ENCODE results near the gene MRM3. TPM values are rescaled to one million over a fixed set of nuclear protein-coding genes. Genes with fewer than 3 reads are reported as not detected.
A peak's percentile ranks its signal among the peaks of the same experiment; 100 is the strongest.
"Not testable (repeated sequence)": the region's sequence is repeated elsewhere in the genome, so short reads cannot be mapped to it uniquely, and the experiment has no call there.

Gene MRM3
- total RNA-seq, 1 donor from 2014 or later, result 3.7 TPM

DNA sequence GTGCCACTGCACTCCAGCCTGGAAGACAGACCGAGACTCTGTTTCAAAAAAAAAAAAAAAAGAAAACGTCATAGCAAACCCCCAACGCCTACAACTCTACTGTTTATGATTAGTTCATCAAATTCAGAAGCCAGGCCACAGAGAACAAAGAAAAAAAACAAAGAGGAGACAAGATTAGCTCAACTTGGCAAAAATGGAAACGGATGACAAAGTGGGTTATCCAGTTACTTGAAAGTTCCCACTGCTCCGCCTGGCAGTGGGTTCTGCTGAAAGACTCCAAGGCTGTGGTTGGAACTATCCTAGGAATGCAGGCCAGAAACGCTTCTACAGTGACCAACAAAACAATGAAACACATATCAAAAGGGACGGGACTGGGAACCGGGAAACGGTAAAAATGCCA, 53.1 kb downstream of the MRM3 start:
- Histone ChIP-seq H3K4me1 (peaks cover 12% of the 10 kb centered on the region), H3K36me3 (no peaks in the 10 kb centered on the region), H3K27me3 (no peaks in the 10 kb centered on the region), H3K27ac (no peak overlapping the region), H3K4me3 (no peak overlapping the region), H3K9me3 (no peaks in the 10 kb centered on the region)
- no peak for DNase-seq (ENCODE audit: extremely low spot score in 2 of 2)
- intact Hi-C loops (cut with DNase I), result no loop called here
- TF ChIP-seq, protein P1, sequence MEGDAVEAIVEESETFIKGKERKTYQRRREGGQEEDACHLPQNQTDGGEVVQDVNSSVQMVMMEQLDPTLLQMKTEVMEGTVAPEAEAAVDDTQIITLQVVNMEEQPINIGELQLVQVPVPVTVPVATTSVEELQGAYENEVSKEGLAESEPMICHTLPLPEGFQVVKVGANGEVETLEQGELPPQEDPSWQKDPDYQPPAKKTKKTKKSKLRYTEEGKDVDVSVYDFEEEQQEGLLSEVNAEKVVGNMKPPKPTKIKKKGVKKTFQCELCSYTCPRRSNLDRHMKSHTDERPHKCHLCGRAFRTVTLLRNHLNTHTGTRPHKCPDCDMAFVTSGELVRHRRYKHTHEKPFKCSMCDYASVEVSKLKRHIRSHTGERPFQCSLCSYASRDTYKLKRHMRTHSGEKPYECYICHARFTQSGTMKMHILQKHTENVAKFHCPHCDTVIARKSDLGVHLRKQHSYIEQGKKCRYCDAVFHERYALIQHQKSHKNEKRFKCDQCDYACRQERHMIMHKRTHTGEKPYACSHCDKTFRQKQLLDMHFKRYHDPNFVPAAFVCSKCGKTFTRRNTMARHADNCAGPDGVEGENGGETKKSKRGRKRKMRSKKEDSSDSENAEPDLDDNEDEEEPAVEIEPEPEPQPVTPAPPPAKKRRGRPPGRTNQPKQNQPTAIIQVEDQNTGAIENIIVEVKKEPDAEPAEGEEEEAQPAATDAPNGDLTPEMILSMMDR (IDR thresholded peaks at IDR 0.05), result no peak
- TF ChIP-seq POLR2AphosphoS5 (IDR thresholded peaks at IDR 0.05; ENCODE audit: insufficient read depth in 1 of 2, low read depth in 1 of 2) (peak in 1 of 2 donors; percentile 18), POLR2A (IDR thresholded peaks at IDR 0.05) (no peak)

DNA sequence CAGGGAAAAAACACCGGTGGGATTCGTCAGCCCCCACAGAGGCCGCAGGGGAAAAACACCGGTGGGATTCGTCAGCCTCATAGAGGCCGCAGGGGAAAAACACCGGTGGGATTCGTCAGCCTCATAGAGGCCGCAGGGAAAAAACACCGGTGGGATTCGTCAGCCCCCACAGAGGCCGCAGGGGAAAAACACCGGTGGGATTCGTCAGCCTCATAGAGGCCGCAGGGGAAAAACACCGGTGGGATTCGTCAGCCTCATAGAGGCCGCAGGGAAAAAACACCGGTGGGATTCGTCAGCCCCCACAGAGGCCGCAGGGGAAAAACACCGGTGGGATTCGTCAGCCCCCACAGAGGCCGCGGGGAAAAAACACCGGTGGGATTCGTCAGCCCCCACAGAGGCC, 53.6 kb downstream of the MRM3 start:
- H3K27me3 ChIP-seq; H3K9me3 ChIP-seq; H3K4me3 ChIP-seq; H3K27ac ChIP-seq; intact Hi-C loops (cut with DNase I); DNase-seq (ENCODE audit: extremely low spot score in 2 of 2); H3K36me3 ChIP-seq; H3K4me1 ChIP-seq: not testable (repeated sequence)

DNA sequence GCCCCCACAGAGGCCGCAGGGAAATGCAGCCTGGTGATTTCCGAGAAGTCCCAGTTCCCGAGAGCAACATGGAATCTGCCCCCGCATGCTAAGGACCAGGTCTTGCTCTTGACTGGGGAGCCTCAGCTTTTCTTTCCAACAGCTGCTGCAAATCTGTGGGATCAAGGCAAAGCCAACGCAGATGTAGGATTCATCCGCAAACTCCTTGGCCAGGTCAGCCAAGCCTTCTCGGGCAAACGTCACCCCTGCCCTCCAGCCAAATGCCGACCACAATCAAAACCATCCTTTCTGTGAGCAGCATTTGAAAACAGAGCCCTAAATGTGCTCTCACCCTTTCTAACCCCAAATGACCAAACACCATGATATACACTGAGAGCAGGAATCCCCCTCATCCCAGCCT, 54.0 kb downstream of the MRM3 start:
- DNase-seq (ENCODE audit: extremely low spot score in 2 of 2), result no peak
- no peaks in the 10 kb centered on the region for H3K9me3 ChIP-seq
- H3K36me3 ChIP-seq, result no peaks in the 10 kb centered on the region
- H3K27ac ChIP-seq, result no peak overlapping the region
- no peaks in the 10 kb centered on the region for H3K27me3 ChIP-seq
- intact Hi-C loops (cut with DNase I), result no loop called here
- H3K4me3 ChIP-seq, result no peak overlapping the region
- peaks cover 9% of the 10 kb centered on the region for H3K4me1 ChIP-seq
- TF ChIP-seq POLR2A (IDR thresholded peaks at IDR 0.05), result no peak
- TF ChIP-seq POLR2AphosphoS5 (IDR thresholded peaks at IDR 0.05; ENCODE audit: insufficient read depth in 1 of 2, low read depth in 1 of 2), result no peak
- TF ChIP-seq, protein P1 (IDR thresholded peaks at IDR 0.05), result no peak

DNA sequence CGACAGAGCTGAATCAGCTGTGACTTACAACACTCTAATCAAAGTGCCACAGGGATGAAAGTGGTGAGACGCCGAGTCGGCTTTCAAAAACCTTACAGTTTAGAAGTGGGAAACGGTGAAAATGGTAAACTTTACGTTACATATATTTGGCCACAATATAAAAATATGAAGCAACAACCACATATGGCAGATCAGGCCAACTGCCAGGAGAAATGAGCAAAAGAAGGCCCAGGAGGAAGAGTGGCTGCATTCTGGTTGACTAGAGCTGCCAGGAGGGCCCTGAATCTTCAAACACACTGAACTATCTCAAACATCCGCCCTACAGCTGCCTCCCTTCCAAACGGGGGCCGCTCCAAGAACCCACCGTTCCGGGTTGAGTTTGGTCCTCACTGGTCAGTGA, 56.3 kb downstream of the MRM3 start:
- Histone ChIP-seq H3K27me3 (no peaks in the 10 kb centered on the region), H3K27ac (no peak overlapping the region), H3K4me3 (no peak overlapping the region)

DNA sequence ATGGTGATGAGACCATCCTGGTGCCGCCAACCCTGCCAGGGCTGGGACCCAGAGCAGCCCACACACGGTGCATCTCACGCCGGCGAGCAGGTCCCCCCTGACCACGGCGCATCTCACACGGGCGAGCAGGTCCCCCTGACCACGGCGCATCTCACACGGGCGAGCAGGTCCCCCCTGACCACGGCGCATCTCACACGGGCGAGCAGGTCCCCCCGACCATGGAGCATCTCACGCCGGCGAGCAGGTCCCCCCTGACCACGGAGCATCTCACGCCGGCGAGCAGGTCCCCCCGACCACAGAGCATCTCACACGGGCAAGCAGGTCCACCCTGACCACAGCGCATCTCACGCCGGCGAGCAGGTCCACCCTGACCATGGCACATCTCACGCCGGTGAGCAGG, 59.2 kb downstream of the MRM3 start:
- H3K4me1 ChIP-seq, result peaks cover 16% of the 10 kb centered on the region
- DNase-seq (ENCODE audit: extremely low spot score in 2 of 2), result peak in 1 of 2 donors; percentile 98
- no peaks in the 10 kb centered on the region for H3K36me3 ChIP-seq
- H3K27ac ChIP-seq, result no peak overlapping the region
- intact Hi-C loops (cut with DNase I), result no loop called here
- H3K4me3 ChIP-seq, result no peak overlapping the region
- H3K9me3 ChIP-seq, result no peaks in the 10 kb centered on the region
- H3K27me3 ChIP-seq, result no peaks in the 10 kb centered on the region
- TF ChIP-seq POLR2A (IDR thresholded peaks at IDR 0.05), result no peak
- TF ChIP-seq, protein P1 (IDR thresholded peaks at IDR 0.05), result no peak
- no peak for TF ChIP-seq POLR2AphosphoS5 (IDR thresholded peaks at IDR 0.05; ENCODE audit: insufficient read depth in 1 of 2, low read depth in 1 of 2)

More for the DNA sequence above, 56.3 kb downstream of the MRM3 start:
- TF ChIP-seq POLR2A (IDR thresholded peaks at IDR 0.05) (no peak), POLR2AphosphoS5 (IDR thresholded peaks at IDR 0.05; ENCODE audit: insufficient read depth in 1 of 2, low read depth in 1 of 2) (no peak)
- TF ChIP-seq, protein P1 (IDR thresholded peaks at IDR 0.05), result no peak
- intact Hi-C loops (cut with DNase I), result no loop called here
- Histone ChIP-seq H3K9me3 (no peaks in the 10 kb centered on the region), H3K4me1 (peaks cover 14% of the 10 kb centered on the region), H3K36me3 (no peaks in the 10 kb centered on the region)
- no peak for DNase-seq (ENCODE audit: extremely low spot score in 2 of 2)

Other genes with a start within 250 kb of the MRM3 start
- gene VPS53, start 67.5 kb upstream of the MRM3 start, total RNA-seq, result 44.0 TPM
- 18.7 TPM for gene TLCD3A, start 49.8 kb upstream of the MRM3 start, total RNA-seq
- gene GEMIN4, start 30.1 kb upstream of the MRM3 start, total RNA-seq, result 22.3 TPM
- 36.8 TPM for gene GLOD4, start 73 bp upstream of the MRM3 start, total RNA-seq
- 51.6 TPM for gene NXN, start 197.4 kb downstream of the MRM3 start, total RNA-seq
- gene TIMM22, start 214.8 kb downstream of the MRM3 start, total RNA-seq, result 8.8 TPM